HepG2 (cell line): Measurements from ENCODE around the gene PPP1R12B. TPM values are rescaled to one million over a fixed set of nuclear protein-coding genes. Genes with fewer than 3 reads are reported as not detected.

ENCODE experiments used
- AGO1 ChIP-seq: fragments of 200-400 bp; formaldehyde crosslinking; IDR thresholded peaks from 2 replicates; pipeline ENCODE4 v1.6.1; 2017; ENCODE audit warnings: mild to moderate bottlenecking, low read depth, low read length, moderate library complexity; ENCODE audit not compliant: poor library complexity, severe bottlenecking
- ATF1 ChIP-seq: IDR thresholded peaks from 2 replicates; pipeline ENCODE4 v1.6.1; 2016; ENCODE audit warnings: mild to moderate bottlenecking, control low read depth
- FOSL2 ChIP-seq: sonication (generic); formaldehyde crosslinking; IDR thresholded peaks from 2 replicates; pipeline ENCODE4 v1.4.0; 2020; ENCODE audit warnings: missing genetic modification reagents
- GABPA ChIP-seq, 2 experiments: IDR thresholded peaks; 2 replicates each; pipeline ENCODE4 v1.6.1; 2011 to 2016; ENCODE audit warnings: low read depth in 2 of 2, low read length in 1 of 2, missing biosample characterization in 1 of 2, missing genetic modification characterization in 1 of 2
- HHEX ChIP-seq: IDR thresholded peaks from 2 replicates; pipeline ENCODE4 v1.6.1; 2016; ENCODE audit warnings: control low read depth
- HNF4A ChIP-seq: sonication (generic); formaldehyde crosslinking; IDR thresholded peaks from 2 replicates; pipeline ENCODE4 v1.4.0; 2020; ENCODE audit warnings: missing genetic modification reagents
- MAFF ChIP-seq: IDR thresholded peaks from 2 replicates; pipeline ENCODE4 v1.6.1; 2011; ENCODE audit warnings: low read depth, low read length, improper control_type of control experiment
- MBD4 ChIP-seq: IDR thresholded peaks from 2 replicates; pipeline ENCODE4 v1.6.1; 2012; ENCODE audit warnings: low read length, inconsistent platforms, borderline replicate concordance
- PAWR ChIP-seq: sonication (generic); formaldehyde crosslinking; IDR thresholded peaks from 2 replicates; pipeline ENCODE4 v1.4.0; 2020; ENCODE audit warnings: missing genetic modification reagents, mild to moderate bottlenecking, borderline replicate concordance
- SALL1 ChIP-seq: sonication (generic); formaldehyde crosslinking; IDR thresholded peaks from 2 replicates; pipeline ENCODE4 v1.8.0; 2022; ENCODE audit warnings: mild to moderate bottlenecking, missing genetic modification reagents
- SP2 ChIP-seq: sonication (generic); formaldehyde crosslinking; IDR thresholded peaks from 2 replicates; pipeline ENCODE4 v1.5.1; 2020; ENCODE audit warnings: mild to moderate bottlenecking, missing genetic modification reagents
- TEAD2 ChIP-seq: sonication (generic); formaldehyde crosslinking; IDR thresholded peaks from 2 replicates; pipeline ENCODE4 v1.9.0; 2021; ENCODE audit warnings: missing genetic modification reagents
- TEF ChIP-seq: sonication (generic); formaldehyde crosslinking; IDR thresholded peaks from 2 replicates; pipeline ENCODE4 v1.5.0; 2020; ENCODE audit warnings: missing genetic modification reagents
- ZBTB49 ChIP-seq: sonication (generic); formaldehyde crosslinking; IDR thresholded peaks from 2 replicates; pipeline ENCODE4 v1.4.0; 2020; ENCODE audit warnings: missing genetic modification reagents, borderline replicate concordance
- ZFY ChIP-seq: sonication (generic); formaldehyde crosslinking; IDR thresholded peaks from 2 replicates; pipeline ENCODE4 v1.4.0; 2020; ENCODE audit warnings: missing genetic modification reagents
- ZNF205 ChIP-seq: IDR thresholded peaks from 2 replicates; pipeline ENCODE4 v1.6.1; 2018; ENCODE audit warnings: missing biosample characterization, missing genetic modification reagents
- ZNF280B ChIP-seq: sonication (generic); formaldehyde crosslinking; IDR thresholded peaks from 2 replicates; pipeline ENCODE4 v1.5.0; 2020; ENCODE audit warnings: missing genetic modification reagents, mild to moderate bottlenecking, borderline replicate concordance
- ZNF343 ChIP-seq: sonication (generic); formaldehyde crosslinking; IDR thresholded peaks from 2 replicates; pipeline ENCODE4 v1.4.0; 2020; ENCODE audit warnings: mild to moderate bottlenecking, missing genetic modification reagents
- ZNF564 ChIP-seq: sonication (generic); formaldehyde crosslinking; IDR thresholded peaks from 2 replicates; pipeline ENCODE4 v1.8.1; 2023; ENCODE audit warnings: mild to moderate bottlenecking, missing genetic modification reagents
- ZNF589 ChIP-seq: sonication (generic); formaldehyde crosslinking; conservative IDR thresholded peaks from 2 replicates; pipeline ENCODE4 v1.8.0; 2022; ENCODE audit warnings: mild to moderate bottlenecking, moderate library complexity, missing genetic modification reagents
- ZNF678 ChIP-seq: sonication (generic); formaldehyde crosslinking; IDR thresholded peaks from 2 replicates; pipeline ENCODE4 v1.4.0; 2020; ENCODE audit warnings: mild to moderate bottlenecking, missing genetic modification reagents
- ZZZ3 ChIP-seq: sonication (generic); formaldehyde crosslinking; IDR thresholded peaks from 2 replicates; pipeline ENCODE4 v1.4.0; 2020; ENCODE audit warnings: missing genetic modification reagents, mild to moderate bottlenecking, borderline replicate concordance
- polyA plus RNA-seq, 8 experiments: library from polyadenylated mRNA; depleted of rRNA in 3 of 8; stranded (reverse) in 7 of 8; unstranded in 1 of 8; fragments of >200 nt; fragmentation: Illumina TruSeq in 4 of 8; extraction: Trizol in 4 of 8; gene quantifications; 2 replicates each; pipeline versions ENCODE4 v1.2.1 to v1.2.3, GENCODE V29; 2011 to 2016; ENCODE audit warnings: low read depth in 4 of 8, missing spikeins in 1 of 8, mixed read lengths in 1 of 8; ENCODE audit not compliant: insufficient read depth in 1 of 8
- total RNA-seq, 5 experiments: library from RNA; depleted of rRNA; stranded (reverse); fragments of >200 nt; fragmentation: Illumina TruSeq; extraction: Trizol; gene quantifications; 2 replicates each; pipeline ENCODE4 v1.2.3, GENCODE V29; 2016; ENCODE audit warnings: low read depth in 1 of 5
- TF ChIP-seq, protein P1 (sequence below), 2 experiments: sonication (generic) in 1 of 2; formaldehyde crosslinking in 1 of 2; IDR thresholded peaks; 2 replicates each; pipeline versions ENCODE4 v1.5.1 to v1.6.1; 2011 to 2020; ENCODE audit warnings: borderline replicate concordance in 1 of 2, low read depth in 1 of 2, low read length in 1 of 2, mild to moderate bottlenecking in 1 of 2, missing genetic modification reagents in 1 of 2, moderate library complexity in 1 of 2

PPP1R12B gene
- total and polyA plus RNA-seq, 2 of the 13 experiments (the other 11 are each of a cell fraction or from before 2014, with no cell fraction given), result 12.0 to 13.6 TPM

- no peak for TF ChIP-seq GABPA (IDR thresholded peaks at IDR 0.05; ENCODE audit: low read depth, low read length)
- TF ChIP-seq GABPA (CRISPR knock-in tag; IDR thresholded peaks at IDR 0.05; ENCODE audit: low read depth), result peak; percentile 71; the same call in 1 of the 2 replicates
- TF ChIP-seq SP2 (CRISPR knock-in tag), result no peak
- peak; percentile 98; the same call in 1 of the 2 replicates for TF ChIP-seq PAWR (CRISPR knock-in tag)
- peak; percentile 76 for TF ChIP-seq SALL1 (CRISPR knock-in tag)
- peak; percentile 45 for TF ChIP-seq HNF4A (CRISPR knock-in tag)
- no peak for TF ChIP-seq ZZZ3
- TF ChIP-seq MBD4, result no peak
- TF ChIP-seq ZNF678 (CRISPR knock-in tag), result peak; percentile 73; the same call in 1 of the 2 replicates
- no peak for TF ChIP-seq MAFF
- TF ChIP-seq ZNF564 (CRISPR knock-in tag), result no peak
- no peak for TF ChIP-seq ZNF589
- no peak; the same call in 1 of the 2 replicates for TF ChIP-seq ZNF205 (CRISPR knock-in tag)
- peak; percentile 67; the same call in 1 of the 2 replicates for TF ChIP-seq ZNF280B (CRISPR knock-in tag)
- peak; percentile 77 for TF ChIP-seq ZFY (CRISPR knock-in tag)
- TF ChIP-seq HHEX, result no peak
- TF ChIP-seq ZNF343 (CRISPR knock-in tag), result peak; percentile 86; the same call in 1 of the 2 replicates
- no peak for TF ChIP-seq AGO1
- peak; percentile 55 for TF ChIP-seq FOSL2
- no peak for TF ChIP-seq ZBTB49 (CRISPR knock-in tag)
- TF ChIP-seq TEAD2 (CRISPR knock-in tag), result no peak
- 0 out of 2 replicates have a peak, but pooled peaks have one; percentile 22 for TF ChIP-seq TEF (CRISPR knock-in tag)
- peak; percentile 95 for TF ChIP-seq ATF1
- TF ChIP-seq, protein P1, sequence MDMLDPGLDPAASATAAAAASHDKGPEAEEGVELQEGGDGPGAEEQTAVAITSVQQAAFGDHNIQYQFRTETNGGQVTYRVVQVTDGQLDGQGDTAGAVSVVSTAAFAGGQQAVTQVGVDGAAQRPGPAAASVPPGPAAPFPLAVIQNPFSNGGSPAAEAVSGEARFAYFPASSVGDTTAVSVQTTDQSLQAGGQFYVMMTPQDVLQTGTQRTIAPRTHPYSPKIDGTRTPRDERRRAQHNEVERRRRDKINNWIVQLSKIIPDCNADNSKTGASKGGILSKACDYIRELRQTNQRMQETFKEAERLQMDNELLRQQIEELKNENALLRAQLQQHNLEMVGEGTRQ (IDR thresholded peaks at IDR 0.05; ENCODE audit: low read depth, low read length), result peak; percentile 50
- TF ChIP-seq, protein P1 (CRISPR knock-in tag; IDR thresholded peaks at IDR 0.05; ENCODE audit: borderline replicate concordance), result peak; percentile 75; the same call in 1 of the 2 replicates
These were observed at the start of gene PPP1R12B (continued) for GRCh38 chr1:202348509-202349205.
